GM23338 (cell line): Measurements from ENCODE around the gene IFNA16. TPM values are rescaled to one million over a fixed set of nuclear protein-coding genes. Genes with fewer than 3 reads are reported as not detected.

Experiments used
- ATAC-seq: fragments of 200-7000 bp; cut with Tn5 transposase; 3 replicates; pipeline ENCODE4 v1.9.1; 2020
- DNase-seq: peaks from one replicate; pipeline ENCODE4 v3.0.0-alpha.2; 2015; ENCODE audit warnings: low spot score
- H2AFZ ChIP-seq: fragments of 200-600 bp; sonication (generic); 2 replicates; pipeline ENCODE4 v1.8.0; 2016; ENCODE audit warnings: antibody characterized with exemption, mild to moderate bottlenecking, moderate library complexity
- H3F3A ChIP-seq: fragments of 200-600 bp; sonication (generic); replicated peaks from 2 replicates; pipeline ENCODE4 v1.8.0; 2017; ENCODE audit warnings: antibody characterized with exemption, mixed run types, low read depth
- H3K27ac ChIP-seq: fragments of 200-600 bp; sonication (generic); 2 replicates; pipeline ENCODE4 v1.6.1; 2016; ENCODE audit warnings: low read depth
- H3K27me3 ChIP-seq: fragments of 200-600 bp; sonication (generic); 2 replicates; pipeline ENCODE4 v1.8.0; 2016; ENCODE audit warnings: mild to moderate bottlenecking, mixed run types, moderate library complexity; ENCODE audit not compliant: insufficient read depth
- H3K36me3 ChIP-seq: fragments of 200-600 bp; sonication (generic); 2 replicates; pipeline ENCODE4 v1.8.0; 2016; ENCODE audit warnings: mild to moderate bottlenecking; ENCODE audit not compliant: insufficient read depth
- H3K4me1 ChIP-seq: fragments of 200-600 bp; sonication (generic); 2 replicates; pipeline ENCODE4 v1.8.0; 2016; ENCODE audit warnings: mild to moderate bottlenecking, moderate library complexity; ENCODE audit not compliant: insufficient read depth
- H3K4me2 ChIP-seq: fragments of 200-600 bp; sonication (generic); 2 replicates; pipeline ENCODE4 v1.7.1; 2017; ENCODE audit warnings: mixed run types
- H3K4me3 ChIP-seq: fragments of 200-600 bp; sonication (generic); 2 replicates; pipeline ENCODE4 v1.6.1; 2016; ENCODE audit warnings: mixed run types
- H3K79me2 ChIP-seq: fragments of 200-600 bp; sonication (generic); replicated peaks from 2 replicates; pipeline ENCODE4 v1.8.0; 2017; ENCODE audit warnings: mild to moderate bottlenecking; ENCODE audit not compliant: insufficient read depth
- H3K9me2 ChIP-seq: fragments of 200-600 bp; sonication (generic); 2 replicates; pipeline ENCODE4 v1.8.0; 2017; ENCODE audit not compliant: insufficient read depth
- H4K20me1 ChIP-seq: fragments of 200-600 bp; sonication (generic); replicated peaks from 2 replicates; pipeline ENCODE4 v1.8.0; 2017; ENCODE audit warnings: mild to moderate bottlenecking; ENCODE audit not compliant: insufficient read depth
- H3K27ac Mint-ChIP-seq: 2 replicates; pipeline ENCODE4 v1.8.0; 2020; ENCODE audit warnings: inconsistent platforms, mild to moderate bottlenecking, moderate library complexity, mixed read lengths
- H3K27me3 Mint-ChIP-seq: 3 replicates; pipeline ENCODE4 v1.8.0; 2022; ENCODE audit warnings: low read depth, mild to moderate bottlenecking, moderate library complexity, mixed read lengths, inconsistent platforms; ENCODE audit not compliant: insufficient read depth, poor library complexity
- H3K36me3 Mint-ChIP-seq: 3 replicates; pipeline ENCODE4 v1.8.0; 2021; ENCODE audit warnings: low read depth, mild to moderate bottlenecking, inconsistent platforms, moderate library complexity, mixed read lengths
- H3K4me1 Mint-ChIP-seq: 3 replicates; pipeline ENCODE4 v1.8.0; 2020; ENCODE audit warnings: mild to moderate bottlenecking, inconsistent platforms, mixed read lengths
- H3K4me3 Mint-ChIP-seq: 3 replicates; pipeline ENCODE4 v1.8.0; 2021; ENCODE audit warnings: moderate library complexity, mild to moderate bottlenecking, inconsistent platforms, mixed read lengths
- H3K9me3 Mint-ChIP-seq: 3 replicates; pipeline ENCODE4 v1.8.0; 2020; ENCODE audit warnings: moderate library complexity, mild to moderate bottlenecking, inconsistent platforms, mixed read lengths
- CREB1 ChIP-seq: fragments of 250-450 bp; sonication (Bioruptor Pico); IDR thresholded peaks from 2 replicates; pipeline ENCODE4 v1.5.0; 2020; ENCODE audit warnings: low read depth, mild to moderate bottlenecking, moderate library complexity
- EZH2 ChIP-seq: fragments of 200-600 bp; sonication (generic); IDR thresholded peaks from one replicate; pipeline ENCODE4 v1.8.0; 2017; ENCODE audit warnings: antibody characterized with exemption, mild to moderate bottlenecking, low read depth; ENCODE audit not compliant: unreplicated experiment
- EZH2phosphoT487 ChIP-seq: fragments of 200-600 bp; sonication (generic); IDR thresholded peaks from one replicate; pipeline ENCODE4 v1.8.1; 2018; ENCODE audit warnings: antibody characterized with exemption; ENCODE audit not compliant: unreplicated experiment
- JUNB ChIP-seq: IDR thresholded peaks from one replicate; pipeline ENCODE4 v1.6.1; 2016; ENCODE audit warnings: antibody characterized with exemption; ENCODE audit not compliant: unreplicated experiment
- NANOG ChIP-seq: IDR thresholded peaks from 2 replicates; pipeline ENCODE4 v1.6.1; 2016; ENCODE audit warnings: antibody characterized with exemption, borderline replicate concordance
- POLR2AphosphoS5 ChIP-seq: IDR thresholded peaks from 2 replicates; pipeline ENCODE4 v1.6.1; 2016; ENCODE audit warnings: antibody characterized with exemption, low read depth
- STAT1 ChIP-seq: IDR thresholded peaks from one replicate; pipeline ENCODE4 v1.6.1; 2016; ENCODE audit warnings: antibody characterized with exemption; ENCODE audit not compliant: unreplicated experiment
- ZNF114 ChIP-seq: fragments of 250-450 bp; sonication (Bioruptor Pico); IDR thresholded peaks from 2 replicates; pipeline ENCODE4 v1.5.0; 2020; ENCODE audit warnings: mild to moderate bottlenecking, moderate library complexity
- ZNF331 ChIP-seq: fragments of 250-450 bp; sonication (Bioruptor Pico); IDR thresholded peaks from 2 replicates; pipeline ENCODE4 v1.5.0; 2020; ENCODE audit warnings: low read depth, mild to moderate bottlenecking, moderate library complexity
- polyA plus RNA-seq: library from polyadenylated mRNA; unstranded; fragments of >200 nt; fragmentation: Nextera tagmentation; extraction: Ambion mirVana; gene quantifications from 2 replicates; pipeline ENCODE4 v1.2.1, GENCODE V29; 2016
- total RNA-seq: library from RNA; depleted of rRNA; stranded (reverse); fragments of >200 nt; shearing (Covaris generic); gene quantifications from 2 replicates; pipeline ENCODE4 v1.2.3, GENCODE V29; 2014
- TF ChIP-seq, protein P1 (sequence below): IDR thresholded peaks from one replicate; pipeline ENCODE4 v1.6.1; 2018; ENCODE audit warnings: antibody characterized with exemption; ENCODE audit not compliant: unreplicated experiment
- TF ChIP-seq, protein P2 (sequence below): IDR thresholded peaks from 2 replicates; pipeline ENCODE4 v1.6.1; 2016; ENCODE audit warnings: antibody characterized with exemption
- TF ChIP-seq, protein P3 (sequence below), 2 experiments: fragments of 200-600 bp in 1 of 2; sonication (generic) in 1 of 2; conservative IDR thresholded peaks; 2 replicates each; pipeline versions ENCODE4 v1.5.1 to v1.6.1; 2016 to 2017; ENCODE audit warnings: antibody characterized with exemption in 2 of 2, low read depth in 2 of 2, mild to moderate bottlenecking in 2 of 2, moderate library complexity in 1 of 2
- TF ChIP-seq, protein P4 (sequence below): fragments of 250-450 bp; sonication (Bioruptor Pico); IDR thresholded peaks from 2 replicates; pipeline ENCODE4 v1.5.0; 2020; ENCODE audit warnings: mild to moderate bottlenecking, moderate library complexity

The IFNA16 gene
- total and polyA plus RNA-seq, 2 experiments from 2014 or later: not detected

DNA sequence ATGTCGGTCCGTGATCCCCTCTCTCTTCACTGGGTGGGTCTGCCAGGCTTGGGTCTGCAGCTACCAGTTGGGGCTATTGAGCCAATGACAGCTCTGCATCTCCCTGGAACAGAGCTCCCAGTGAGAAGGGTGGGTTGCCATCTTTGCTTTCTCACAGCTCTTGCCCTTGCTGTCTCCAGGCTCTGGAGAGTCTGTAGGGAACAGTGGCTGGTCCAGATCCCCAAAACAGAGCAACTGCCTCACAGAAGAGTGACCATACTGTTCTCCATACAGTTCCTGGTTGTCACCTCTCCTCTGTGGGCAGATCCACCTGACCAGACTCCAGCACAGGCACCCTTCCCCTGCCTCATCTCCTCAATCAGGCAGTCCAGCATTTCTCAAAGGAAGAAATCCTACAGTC is 16.1 kb upstream of the IFNA16 start:
- no peaks in the 10 kb centered on the region for H3K4me1 Mint-ChIP-seq
- H3K79me2 ChIP-seq: no peaks in the 10 kb centered on the region
- H2AFZ ChIP-seq: no peak overlapping the region
- H3K4me2 ChIP-seq: no peak overlapping the region
- no peak overlapping the region for H3K4me3 Mint-ChIP-seq
- H3K27me3 Mint-ChIP-seq: peaks cover 4% of the 10 kb centered on the region
- no peak overlapping the region for H3K27ac Mint-ChIP-seq
- no peaks in the 10 kb centered on the region for H3K27me3 ChIP-seq
- no peak overlapping the region for H3K27ac ChIP-seq
- ATAC-seq (no peak), DNase-seq (no peak)
- H3K9me3 Mint-ChIP-seq: no peaks in the 10 kb centered on the region
- no peaks in the 10 kb centered on the region for H3K9me2 ChIP-seq
- no peak overlapping the region for H3K4me3 ChIP-seq
- H3F3A ChIP-seq: no peaks in the 10 kb centered on the region
- no peaks in the 10 kb centered on the region for H3K36me3 ChIP-seq
- H3K36me3 Mint-ChIP-seq: no peaks in the 10 kb centered on the region
- TF ChIP-seq, protein P1, sequence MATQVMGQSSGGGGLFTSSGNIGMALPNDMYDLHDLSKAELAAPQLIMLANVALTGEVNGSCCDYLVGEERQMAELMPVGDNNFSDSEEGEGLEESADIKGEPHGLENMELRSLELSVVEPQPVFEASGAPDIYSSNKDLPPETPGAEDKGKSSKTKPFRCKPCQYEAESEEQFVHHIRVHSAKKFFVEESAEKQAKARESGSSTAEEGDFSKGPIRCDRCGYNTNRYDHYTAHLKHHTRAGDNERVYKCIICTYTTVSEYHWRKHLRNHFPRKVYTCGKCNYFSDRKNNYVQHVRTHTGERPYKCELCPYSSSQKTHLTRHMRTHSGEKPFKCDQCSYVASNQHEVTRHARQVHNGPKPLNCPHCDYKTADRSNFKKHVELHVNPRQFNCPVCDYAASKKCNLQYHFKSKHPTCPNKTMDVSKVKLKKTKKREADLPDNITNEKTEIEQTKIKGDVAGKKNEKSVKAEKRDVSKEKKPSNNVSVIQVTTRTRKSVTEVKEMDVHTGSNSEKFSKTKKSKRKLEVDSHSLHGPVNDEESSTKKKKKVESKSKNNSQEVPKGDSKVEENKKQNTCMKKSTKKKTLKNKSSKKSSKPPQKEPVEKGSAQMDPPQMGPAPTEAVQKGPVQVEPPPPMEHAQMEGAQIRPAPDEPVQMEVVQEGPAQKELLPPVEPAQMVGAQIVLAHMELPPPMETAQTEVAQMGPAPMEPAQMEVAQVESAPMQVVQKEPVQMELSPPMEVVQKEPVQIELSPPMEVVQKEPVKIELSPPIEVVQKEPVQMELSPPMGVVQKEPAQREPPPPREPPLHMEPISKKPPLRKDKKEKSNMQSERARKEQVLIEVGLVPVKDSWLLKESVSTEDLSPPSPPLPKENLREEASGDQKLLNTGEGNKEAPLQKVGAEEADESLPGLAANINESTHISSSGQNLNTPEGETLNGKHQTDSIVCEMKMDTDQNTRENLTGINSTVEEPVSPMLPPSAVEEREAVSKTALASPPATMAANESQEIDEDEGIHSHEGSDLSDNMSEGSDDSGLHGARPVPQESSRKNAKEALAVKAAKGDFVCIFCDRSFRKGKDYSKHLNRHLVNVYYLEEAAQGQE: no peak
- TF ChIP-seq STAT1 (no peak), CREB1 (CRISPR knock-in tag) (no peak), NANOG (no peak), EZH2 (no peak), ZNF114 (CRISPR knock-in tag) (no peak), ZNF331 (CRISPR knock-in tag) (no peak), POLR2AphosphoS5 (no peak), EZH2phosphoT487 (no peak), JUNB (no peak)
- TF ChIP-seq, protein P2, sequence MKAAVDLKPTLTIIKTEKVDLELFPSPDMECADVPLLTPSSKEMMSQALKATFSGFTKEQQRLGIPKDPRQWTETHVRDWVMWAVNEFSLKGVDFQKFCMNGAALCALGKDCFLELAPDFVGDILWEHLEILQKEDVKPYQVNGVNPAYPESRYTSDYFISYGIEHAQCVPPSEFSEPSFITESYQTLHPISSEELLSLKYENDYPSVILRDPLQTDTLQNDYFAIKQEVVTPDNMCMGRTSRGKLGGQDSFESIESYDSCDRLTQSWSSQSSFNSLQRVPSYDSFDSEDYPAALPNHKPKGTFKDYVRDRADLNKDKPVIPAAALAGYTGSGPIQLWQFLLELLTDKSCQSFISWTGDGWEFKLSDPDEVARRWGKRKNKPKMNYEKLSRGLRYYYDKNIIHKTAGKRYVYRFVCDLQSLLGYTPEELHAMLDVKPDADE: no peak
- TF ChIP-seq, protein P3, sequence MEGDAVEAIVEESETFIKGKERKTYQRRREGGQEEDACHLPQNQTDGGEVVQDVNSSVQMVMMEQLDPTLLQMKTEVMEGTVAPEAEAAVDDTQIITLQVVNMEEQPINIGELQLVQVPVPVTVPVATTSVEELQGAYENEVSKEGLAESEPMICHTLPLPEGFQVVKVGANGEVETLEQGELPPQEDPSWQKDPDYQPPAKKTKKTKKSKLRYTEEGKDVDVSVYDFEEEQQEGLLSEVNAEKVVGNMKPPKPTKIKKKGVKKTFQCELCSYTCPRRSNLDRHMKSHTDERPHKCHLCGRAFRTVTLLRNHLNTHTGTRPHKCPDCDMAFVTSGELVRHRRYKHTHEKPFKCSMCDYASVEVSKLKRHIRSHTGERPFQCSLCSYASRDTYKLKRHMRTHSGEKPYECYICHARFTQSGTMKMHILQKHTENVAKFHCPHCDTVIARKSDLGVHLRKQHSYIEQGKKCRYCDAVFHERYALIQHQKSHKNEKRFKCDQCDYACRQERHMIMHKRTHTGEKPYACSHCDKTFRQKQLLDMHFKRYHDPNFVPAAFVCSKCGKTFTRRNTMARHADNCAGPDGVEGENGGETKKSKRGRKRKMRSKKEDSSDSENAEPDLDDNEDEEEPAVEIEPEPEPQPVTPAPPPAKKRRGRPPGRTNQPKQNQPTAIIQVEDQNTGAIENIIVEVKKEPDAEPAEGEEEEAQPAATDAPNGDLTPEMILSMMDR (conservative IDR thresholded peaks at IDR 0.05; ENCODE audit: low read depth in 2 of 2): no peak
- TF ChIP-seq, protein P4, sequence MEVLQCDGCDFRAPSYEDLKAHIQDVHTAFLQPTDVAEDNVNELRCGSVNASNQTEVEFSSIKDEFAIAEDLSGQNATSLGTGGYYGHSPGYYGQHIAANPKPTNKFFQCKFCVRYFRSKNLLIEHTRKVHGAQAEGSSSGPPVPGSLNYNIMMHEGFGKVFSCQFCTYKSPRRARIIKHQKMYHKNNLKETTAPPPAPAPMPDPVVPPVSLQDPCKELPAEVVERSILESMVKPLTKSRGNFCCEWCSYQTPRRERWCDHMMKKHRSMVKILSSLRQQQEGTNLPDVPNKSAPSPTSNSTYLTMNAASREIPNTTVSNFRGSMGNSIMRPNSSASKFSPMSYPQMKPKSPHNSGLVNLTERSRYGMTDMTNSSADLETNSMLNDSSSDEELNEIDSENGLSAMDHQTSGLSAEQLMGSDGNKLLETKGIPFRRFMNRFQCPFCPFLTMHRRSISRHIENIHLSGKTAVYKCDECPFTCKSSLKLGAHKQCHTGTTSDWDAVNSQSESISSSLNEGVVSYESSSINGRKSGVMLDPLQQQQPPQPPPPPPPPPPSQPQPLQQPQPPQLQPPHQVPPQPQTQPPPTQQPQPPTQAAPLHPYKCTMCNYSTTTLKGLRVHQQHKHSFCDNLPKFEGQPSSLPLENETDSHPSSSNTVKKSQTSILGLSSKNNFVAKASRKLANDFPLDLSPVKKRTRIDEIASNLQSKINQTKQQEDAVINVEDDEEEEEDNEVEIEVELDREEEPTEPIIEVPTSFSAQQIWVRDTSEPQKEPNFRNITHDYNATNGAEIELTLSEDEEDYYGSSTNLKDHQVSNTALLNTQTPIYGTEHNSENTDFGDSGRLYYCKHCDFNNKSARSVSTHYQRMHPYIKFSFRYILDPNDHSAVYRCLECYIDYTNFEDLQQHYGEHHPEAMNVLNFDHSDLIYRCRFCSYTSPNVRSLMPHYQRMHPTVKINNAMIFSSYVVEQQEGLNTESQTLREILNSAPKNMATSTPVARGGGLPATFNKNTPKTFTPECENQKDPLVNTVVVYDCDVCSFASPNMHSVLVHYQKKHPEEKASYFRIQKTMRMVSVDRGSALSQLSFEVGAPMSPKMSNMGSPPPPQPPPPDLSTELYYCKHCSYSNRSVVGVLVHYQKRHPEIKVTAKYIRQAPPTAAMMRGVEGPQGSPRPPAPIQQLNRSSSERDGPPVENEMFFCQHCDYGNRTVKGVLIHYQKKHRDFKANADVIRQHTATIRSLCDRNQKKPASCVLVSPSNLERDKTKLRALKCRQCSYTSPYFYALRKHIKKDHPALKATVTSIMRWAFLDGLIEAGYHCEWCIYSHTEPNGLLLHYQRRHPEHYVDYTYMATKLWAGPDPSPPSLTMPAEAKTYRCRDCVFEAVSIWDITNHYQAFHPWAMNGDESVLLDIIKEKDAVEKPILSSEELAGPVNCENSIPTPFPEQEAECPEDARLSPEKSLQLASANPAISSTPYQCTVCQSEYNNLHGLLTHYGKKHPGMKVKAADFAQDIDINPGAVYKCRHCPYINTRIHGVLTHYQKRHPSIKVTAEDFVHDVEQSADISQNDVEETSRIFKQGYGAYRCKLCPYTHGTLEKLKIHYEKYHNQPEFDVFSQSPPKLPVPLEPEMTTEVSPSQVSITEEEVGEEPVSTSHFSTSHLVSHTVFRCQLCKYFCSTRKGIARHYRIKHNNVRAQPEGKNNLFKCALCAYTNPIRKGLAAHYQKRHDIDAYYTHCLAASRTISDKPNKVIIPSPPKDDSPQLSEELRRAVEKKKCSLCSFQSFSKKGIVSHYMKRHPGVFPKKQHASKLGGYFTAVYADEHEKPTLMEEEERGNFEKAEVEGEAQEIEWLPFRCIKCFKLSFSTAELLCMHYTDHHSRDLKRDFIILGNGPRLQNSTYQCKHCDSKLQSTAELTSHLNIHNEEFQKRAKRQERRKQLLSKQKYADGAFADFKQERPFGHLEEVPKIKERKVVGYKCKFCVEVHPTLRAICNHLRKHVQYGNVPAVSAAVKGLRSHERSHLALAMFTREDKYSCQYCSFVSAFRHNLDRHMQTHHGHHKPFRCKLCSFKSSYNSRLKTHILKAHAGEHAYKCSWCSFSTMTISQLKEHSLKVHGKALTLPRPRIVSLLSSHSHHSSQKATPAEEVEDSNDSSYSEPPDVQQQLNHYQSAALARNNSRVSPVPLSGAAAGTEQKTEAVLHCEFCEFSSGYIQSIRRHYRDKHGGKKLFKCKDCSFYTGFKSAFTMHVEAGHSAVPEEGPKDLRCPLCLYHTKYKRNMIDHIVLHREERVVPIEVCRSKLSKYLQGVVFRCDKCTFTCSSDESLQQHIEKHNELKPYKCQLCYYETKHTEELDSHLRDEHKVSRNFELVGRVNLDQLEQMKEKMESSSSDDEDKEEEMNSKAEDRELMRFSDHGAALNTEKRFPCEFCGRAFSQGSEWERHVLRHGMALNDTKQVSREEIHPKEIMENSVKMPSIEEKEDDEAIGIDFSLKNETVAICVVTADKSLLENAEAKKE (CRISPR knock-in tag): no peak
- H3K4me1 ChIP-seq: no peaks in the 10 kb centered on the region
- H4K20me1 ChIP-seq: no peaks in the 10 kb centered on the region
